Adrenal gland (tissue), 12 donors: Measurements from ENCODE around the gene MAGEL2. TPM values are rescaled to one million over a fixed set of nuclear protein-coding genes. Genes with fewer than 3 reads are reported as not detected.

Experiments used
- DNase-seq, 7 donors: peaks; one replicate each; pipeline ENCODE4 v3.0.0-alpha.2; 2019 to 2020
- H3K27ac ChIP-seq, 5 donors: fragments of 200-600 bp; sonication (generic) in 4 of 5; 1 replicate in 3 of 5; 2 replicates in 2 of 5; pipeline versions ENCODE4 v1.5.1 to v1.8.0; 2016 to 2020; ENCODE audit warnings: mild to moderate bottlenecking in 1 of 5
- H3K27me3 ChIP-seq: fragments of 200-600 bp; 2 replicates; pipeline ENCODE4 v1.8.0; 2021
- H3K36me3 ChIP-seq, 2 donors: fragments of 200-600 bp; replicated peaks in 1 of 2; 1 replicate in 1 of 2; 2 replicates in 1 of 2; pipeline versions ENCODE4 v1.5.1 to v1.8.0; 2018 to 2022
- H3K4me1 ChIP-seq, 2 donors: fragments of 200-600 bp; replicated peaks in 1 of 2; 1 replicate in 1 of 2; 2 replicates in 1 of 2; pipeline versions ENCODE4 v1.5.1 to v1.8.0; 2018 to 2021
- H3K4me3 ChIP-seq, 4 donors: fragments of 200-600 bp; sonication (generic) in 3 of 4; one replicate each; pipeline ENCODE4 v1.5.1; 2016 to 2018
- H3K9me3 ChIP-seq, 3 donors: fragments of 200-600 bp; sonication (generic) in 1 of 3; replicated peaks in 1 of 3; 1 replicate in 2 of 3; 2 replicates in 1 of 3; pipeline versions ENCODE4 v1.5.1 to v1.8.0; 2016 to 2021
- POLR2A ChIP-seq, 2 donors: fragments of 450-650 bp; IDR thresholded peaks; one replicate each; pipeline ENCODE4 v1.6.1; 2017; ENCODE audit warnings: antibody characterized with exemption in 2 of 2, mild to moderate bottlenecking in 2 of 2, moderate library complexity in 1 of 2
- WGBS, 4 donors: extraction: QIAGEN DNeasy Blood & Tissue Kit in 2 of 4; methylation state at CpG; one replicate each; pipeline versions ENCODE4 v1.1.5 to v1.1.7; 2013 to 2017; 5-methylcytosine and 5-hydroxymethylcytosine counted together
- intact Hi-C, 2 donors: fragments of 100-400 bp; cut with DNase I; formaldehyde crosslinking; loops; one replicate each; pipeline versions ENCODE4 v1.14.1 to v1.15.0; 2022 to 2023
- polyA plus RNA-seq, 3 donors: library from polyadenylated mRNA; stranded (reverse); fragments of 200-250 nt in 2 of 3; fragments of 350-450 nt in 1 of 3; fragmentation: Illumina TruSeq in 1 of 3; extraction: RNeasy Lipid Tissue Mini Kit (QIAGEN cat#74804) in 1 of 3; gene quantifications; one replicate each; pipeline ENCODE4 v1.2.3, GENCODE V29; 2013 to 2014
- total RNA-seq, 9 donors: library from RNA; depleted of rRNA in 4 of 9; stranded (reverse); fragments of >200 nt in 4 of 9; fragments of 120-200 nt in 1 of 9; fragmentation: NEBNext Ultra II Directional in 1 of 9; extraction: Animal tissue kit (Norgen Biotek cat#: 25700) in 1 of 9; gene quantifications; one replicate each; pipeline versions ENCODE4 v1.1.0 to v1.2.4, GENCODE V29; 2013 to 2023
- TF ChIP-seq, protein P1 (sequence below), 6 experiments: fragments of 450-650 bp in 4 of 6; fragments of 200-600 bp in 2 of 6; sonication (generic) in 1 of 6; IDR thresholded peaks; 1 replicate in 5 of 6; 2 replicates in 1 of 6; pipeline versions ENCODE4 v1.5.1 to v1.8.0; 2016 to 2021; ENCODE audit warnings: antibody characterized with exemption in 6 of 6, mild to moderate bottlenecking in 2 of 6, moderate library complexity in 1 of 6
- donor health status: healthy with polysubstance abuse.
- donor health status: Bipolar disorder and iron deficiency.
- donor health status: DM: yes; HTN: yes; CAD: no.
- donor health status: DM: no; HTN: no; CAD: no.
- donor health status: DM: no; HTN: no; CAD: no.
- donor health status: DM: yes; HTN: yes; CAD: no.

MAGEL2 gene
- total and polyA plus RNA-seq, 12 donors, result 0.12 to 16.2 (median 0.39) TPM; not detected in 2

DNA sequence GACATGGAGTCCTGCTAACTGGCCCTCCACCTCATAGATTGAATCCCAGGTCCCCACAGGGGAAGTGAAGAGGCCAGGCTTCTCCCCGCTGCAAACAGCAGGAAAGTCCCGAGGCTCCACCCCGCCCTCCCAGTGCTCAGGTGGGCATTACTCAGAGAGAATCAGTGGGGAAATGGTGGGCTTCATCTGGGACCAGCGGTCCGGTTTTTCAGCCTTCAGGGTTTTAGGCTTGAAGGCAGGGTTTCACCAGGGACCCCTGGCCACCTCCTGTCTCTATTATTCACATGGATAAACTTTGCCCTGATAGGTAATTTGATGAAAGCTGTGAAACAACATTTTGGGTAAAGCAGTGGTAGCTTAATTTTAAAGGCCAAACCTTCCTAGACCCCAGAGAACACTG is 50.9 kb downstream of the MAGEL2 start:
- Histone ChIP-seq H3K27ac (no peak overlapping the region), H3K27me3 (no peaks in the 10 kb centered on the region), H3K4me3 (no peak overlapping the region), H3K36me3 (no peaks in the 10 kb centered on the region), H3K9me3 (no peaks in the 10 kb centered on the region), H3K4me1 (no peaks in the 10 kb centered on the region)
- intact Hi-C loops, result no loop called here
- DNase-seq, result no peak
- TF ChIP-seq, protein P1, sequence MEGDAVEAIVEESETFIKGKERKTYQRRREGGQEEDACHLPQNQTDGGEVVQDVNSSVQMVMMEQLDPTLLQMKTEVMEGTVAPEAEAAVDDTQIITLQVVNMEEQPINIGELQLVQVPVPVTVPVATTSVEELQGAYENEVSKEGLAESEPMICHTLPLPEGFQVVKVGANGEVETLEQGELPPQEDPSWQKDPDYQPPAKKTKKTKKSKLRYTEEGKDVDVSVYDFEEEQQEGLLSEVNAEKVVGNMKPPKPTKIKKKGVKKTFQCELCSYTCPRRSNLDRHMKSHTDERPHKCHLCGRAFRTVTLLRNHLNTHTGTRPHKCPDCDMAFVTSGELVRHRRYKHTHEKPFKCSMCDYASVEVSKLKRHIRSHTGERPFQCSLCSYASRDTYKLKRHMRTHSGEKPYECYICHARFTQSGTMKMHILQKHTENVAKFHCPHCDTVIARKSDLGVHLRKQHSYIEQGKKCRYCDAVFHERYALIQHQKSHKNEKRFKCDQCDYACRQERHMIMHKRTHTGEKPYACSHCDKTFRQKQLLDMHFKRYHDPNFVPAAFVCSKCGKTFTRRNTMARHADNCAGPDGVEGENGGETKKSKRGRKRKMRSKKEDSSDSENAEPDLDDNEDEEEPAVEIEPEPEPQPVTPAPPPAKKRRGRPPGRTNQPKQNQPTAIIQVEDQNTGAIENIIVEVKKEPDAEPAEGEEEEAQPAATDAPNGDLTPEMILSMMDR (IDR thresholded peaks at IDR 0.05), result no peak
- 60 to 81% (median 74%) methylated on average over 5 of the region's 5 CpGs for WGBS, 4 donors

DNA sequence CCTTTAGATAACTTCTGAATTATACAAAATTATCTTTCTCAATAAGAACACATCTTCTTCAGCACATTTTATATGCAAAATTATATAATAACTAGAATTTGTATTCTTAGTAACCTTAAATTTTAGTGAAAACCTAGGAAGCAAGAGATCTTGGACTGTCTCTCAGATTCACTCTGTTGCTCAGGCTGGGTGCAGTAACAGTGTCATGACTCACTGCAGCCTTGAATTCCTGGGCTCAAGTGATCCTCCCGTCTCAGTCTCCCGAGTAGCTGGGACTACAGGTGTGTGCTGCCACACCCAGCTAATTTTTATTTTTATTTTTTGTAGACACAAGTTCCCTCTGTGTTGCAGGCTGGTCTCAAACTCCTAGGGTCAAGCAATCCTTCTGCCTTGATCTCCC is 52.3 kb downstream of the MAGEL2 start:
- no peaks in the 10 kb centered on the region for H3K4me1 ChIP-seq
- WGBS, 4 donors, result 37 to 54% (median 46%) methylated on average over 2 of the region's 2 CpGs
- no peaks in the 10 kb centered on the region for H3K27me3 ChIP-seq
- H3K36me3 ChIP-seq, result no peaks in the 10 kb centered on the region
- intact Hi-C loops, result no loop called here
- DNase-seq, result no peak
- TF ChIP-seq, protein P1 (IDR thresholded peaks at IDR 0.05), result no peak
- TF ChIP-seq POLR2A (IDR thresholded peaks at IDR 0.05), result no peak
- H3K4me3 ChIP-seq, result no peak overlapping the region
- no peaks in the 10 kb centered on the region for H3K9me3 ChIP-seq
- no peak overlapping the region for H3K27ac ChIP-seq

DNA sequence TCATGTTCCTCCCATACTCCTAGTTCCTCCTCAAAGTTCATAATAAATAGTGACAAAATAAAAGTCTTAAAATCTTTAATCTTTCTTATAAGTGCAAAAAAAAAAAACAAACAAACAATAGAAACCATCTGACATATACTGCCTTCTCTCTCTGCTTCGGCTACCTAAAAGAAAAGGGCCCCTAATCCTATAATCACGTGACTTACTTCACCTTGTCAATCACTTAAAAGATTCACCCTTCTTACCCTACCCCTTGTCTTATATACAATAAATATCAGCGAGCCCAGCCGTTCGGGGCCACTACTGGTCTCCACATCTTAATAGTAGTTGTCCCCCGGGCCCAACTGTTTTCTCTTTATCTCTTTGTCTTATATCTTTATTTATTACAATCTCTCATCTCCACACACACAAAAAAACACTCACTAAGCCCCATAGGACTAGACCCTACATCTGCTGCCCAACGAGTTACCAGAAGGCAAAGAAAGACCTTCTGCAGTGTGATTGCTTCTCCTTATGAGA is 53.4 kb downstream of the MAGEL2 start:
- Histone ChIP-seq H3K4me1 (no peaks in the 10 kb centered on the region), H3K4me3 (no peak overlapping the region), H3K27me3 (no peaks in the 10 kb centered on the region), H3K36me3 (no peaks in the 10 kb centered on the region), H3K27ac (no peak overlapping the region), H3K9me3 (no peaks in the 10 kb centered on the region)
- no peak for DNase-seq
- no peak for TF ChIP-seq POLR2A (IDR thresholded peaks at IDR 0.05)
- TF ChIP-seq, protein P1 (IDR thresholded peaks at IDR 0.05), result no peak
- 74 to 80% (median 77%) methylated on average over 7 of the region's 7 CpGs for WGBS, 4 donors
- intact Hi-C loops, result no loop called here

Other genes starting within 250 kb of the MAGEL2 start
- not detected for gene GOLGA6L2, start 200.6 kb downstream of the MAGEL2 start, total RNA-seq
- under 1 TPM in 2 of 3 donors, not detected in 1; 0.16 to 0.24 TPM for gene GOLGA6L2, start 200.6 kb downstream of the MAGEL2 start, polyA plus RNA-seq
- 1 to 10 TPM in 1 of 9 donors, under 1 TPM in 2, not detected in 6; 0.19 to 3.9 (median 0.52) TPM for gene MKRN3, start 82.2 kb downstream of the MAGEL2 start, total RNA-seq
- gene MKRN3, start 82.2 kb downstream of the MAGEL2 start, polyA plus RNA-seq, result under 1 TPM in 2 of 3 donors, not detected in 1; 0.20 to 0.24 TPM
- gene NDN, start 39.4 kb upstream of the MAGEL2 start, total RNA-seq, result 100 to 1,000 TPM in 6 of 9 donors, 10 to 100 TPM in 3; 65.7 to 451 (median 144) TPM
- 10 to 100 TPM; 19.3 to 49.4 (median 49.1) TPM for gene NDN, start 39.4 kb upstream of the MAGEL2 start, polyA plus RNA-seq